GM23248 (cell line): ENCODE measurements around the gene ARHGEF11.

Source experiments
- EZH2 ChIP-seq: fragments of 200-600 bp; sonication (generic); IDR thresholded peaks from 2 replicates; pipeline ENCODE4 v1.6.1; 2018; ENCODE audit warnings: antibody characterized with exemption, mild to moderate bottlenecking; ENCODE audit not compliant: insufficient read depth, poor library complexity, severe bottlenecking
- EZH2phosphoT487 ChIP-seq: fragments of 200-600 bp; sonication (generic); IDR thresholded peaks from 2 replicates; pipeline ENCODE4 v1.6.1; 2018; ENCODE audit warnings: antibody characterized with exemption, moderate library complexity, mild to moderate bottlenecking, low read depth; ENCODE audit not compliant: insufficient read depth

- TF ChIP-seq EZH2phosphoT487 (no peak), EZH2 (no peak)
Observed at GRCh38 chr1:156889802-156890580, 155.6 kb downstream of the ARHGEF11 start.
